Measurements from ENCODE around the gene ADAM19. TPM values are rescaled to one million over a fixed set of nuclear protein-coding genes. Genes with fewer than 3 reads are reported as not detected.

The ADAM19 gene
- total RNA-seq, 2 experiments from 2014 or later: 24.2 to 103 TPM

GRCh38 chr5:157546456-157547100 lies 29.0 kb downstream of the ADAM19 start:
- Histone ChIP-seq H3K79me2 (ENCODE audit: insufficient read depth, low read depth, low read length) (no peaks in the 10 kb centered on the region), H3K4me1 (ENCODE audit: insufficient read depth, low read length, poor library complexity, severe bottlenecking) (peaks cover 25% of the 10 kb centered on the region), H3K36me3 (ENCODE audit: insufficient read depth, low read length) (peaks cover 24% of the 10 kb centered on the region), H3K4me3 (ENCODE audit: low read depth, low read length, poor library complexity, severe bottlenecking) (no peak overlapping the region), H4K20me1 (ENCODE audit: insufficient read depth, low read length) (no peaks in the 10 kb centered on the region), H3K4me2 (ENCODE audit: low read length) (no peak overlapping the region), H3K27ac (ENCODE audit: low read depth, low read length, poor library complexity, severe bottlenecking) (no peak overlapping the region), H3K9me2 (ENCODE audit: insufficient read depth, low read length) (no peaks in the 10 kb centered on the region), H3K9me3 (ENCODE audit: low read length) (no peaks in the 10 kb centered on the region), H2AFZ (ENCODE audit: low read length) (no peak overlapping the region)
- CTCF ChIA-PET (ENCODE audit: unreplicated experiment): interaction anchor here (1.6 kb wide), 1 partner anchor 11 kb away, joined by 5 read pairs; no protein-coding TSS in a partner anchor
- POLR2A ChIA-PET: interaction anchor here (0.6 to 1.7 kb wide), 3 partner anchors 12 to 47 kb away, joined by 3 to 5 read pairs (median 4); no protein-coding TSS in a partner anchor
- no peak for DNase-seq (ENCODE audit: low spot score)
- BruUV-seq (replicated peaks): no TSS peak
- TF ChIP-seq EZH2phosphoT487 (IDR thresholded peaks at IDR 0.05; ENCODE audit: borderline replicate concordance, low read depth, low read length) (no peak), CTCF (conservative IDR thresholded peaks at IDR 0.05; ENCODE audit: low read length) (no peak)
- intact Hi-C loops (cut with micrococcal nuclease; ENCODE audit: unreplicated experiment): no loop called here

DNA sequence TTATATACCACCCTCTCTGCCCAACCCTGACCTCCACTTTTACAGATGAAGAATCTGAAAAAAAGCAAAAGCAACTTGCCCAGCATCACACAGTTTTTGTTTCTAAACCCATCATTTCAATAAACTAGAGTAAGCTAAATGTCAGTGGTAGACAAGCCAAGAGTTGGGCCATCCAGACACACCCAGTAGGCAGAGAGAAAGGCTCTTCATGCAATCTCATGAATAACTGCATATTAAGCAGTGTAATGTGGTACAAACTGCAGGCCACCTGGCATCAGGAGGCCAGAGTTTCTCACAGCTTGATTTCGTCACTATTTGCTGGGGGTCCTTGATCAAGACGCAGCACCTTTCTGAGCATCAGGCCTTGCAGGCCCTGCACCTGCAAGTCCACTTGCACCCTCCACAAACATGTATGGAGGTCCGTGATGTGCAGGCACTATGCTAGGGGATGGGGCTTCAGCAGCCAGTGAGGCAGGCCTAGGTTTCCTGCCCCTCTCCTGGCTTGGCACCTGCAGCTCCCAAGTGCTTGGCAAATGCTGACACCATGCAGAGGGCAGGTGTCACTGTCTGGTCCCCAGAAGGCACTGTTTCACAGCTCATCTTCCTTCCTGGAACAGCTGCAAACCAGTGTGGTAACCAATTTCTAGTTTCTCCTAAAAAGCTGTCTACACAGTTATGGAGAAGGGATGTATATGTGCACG lies 29.8 kb downstream of the ADAM19 start:
- no TSS peak for BruUV-seq (replicated peaks)
- H2AFZ ChIP-seq (ENCODE audit: low read length): no peak overlapping the region
- no peaks in the 10 kb centered on the region for H3K9me3 ChIP-seq (ENCODE audit: low read length)
- no peaks in the 10 kb centered on the region for H4K20me1 ChIP-seq (ENCODE audit: insufficient read depth, low read length)
- peaks cover 7% of the 10 kb centered on the region; the same call in 1 of the 2 replicates for H3K79me2 ChIP-seq (ENCODE audit: insufficient read depth, low read depth, low read length)
- peaks cover 32% of the 10 kb centered on the region for H3K4me1 ChIP-seq (ENCODE audit: insufficient read depth, low read length, poor library complexity, severe bottlenecking)
- peak; percentile 20 for DNase-seq (ENCODE audit: low spot score)
- ChIA-PET POLR2A (interaction anchor here (0.8 to 1.7 kb wide), 2 partner anchors 13 to 37 kb away, joined by 3 to 4 read pairs; no protein-coding TSS in a partner anchor), CTCF (ENCODE audit: unreplicated experiment) (interaction anchor here (1.6 kb wide), 1 partner anchor 12 kb away, joined by 5 read pairs; no protein-coding TSS in a partner anchor)
- H3K4me3 ChIP-seq (ENCODE audit: low read depth, low read length, poor library complexity, severe bottlenecking): no peak overlapping the region
- peaks cover 16% of the 10 kb centered on the region for H3K36me3 ChIP-seq (ENCODE audit: insufficient read depth, low read length)
- no peak overlapping the region for H3K27ac ChIP-seq (ENCODE audit: low read depth, low read length, poor library complexity, severe bottlenecking)
- no peak overlapping the region for H3K4me2 ChIP-seq (ENCODE audit: low read length)
- intact Hi-C loops (cut with micrococcal nuclease; ENCODE audit: unreplicated experiment): no loop called here
- H3K9me2 ChIP-seq (ENCODE audit: insufficient read depth, low read length): no peaks in the 10 kb centered on the region
- no peak for TF ChIP-seq CTCF (conservative IDR thresholded peaks at IDR 0.05; ENCODE audit: low read length)
- no peak for TF ChIP-seq EZH2phosphoT487 (IDR thresholded peaks at IDR 0.05; ENCODE audit: borderline replicate concordance, low read depth, low read length)

DNA sequence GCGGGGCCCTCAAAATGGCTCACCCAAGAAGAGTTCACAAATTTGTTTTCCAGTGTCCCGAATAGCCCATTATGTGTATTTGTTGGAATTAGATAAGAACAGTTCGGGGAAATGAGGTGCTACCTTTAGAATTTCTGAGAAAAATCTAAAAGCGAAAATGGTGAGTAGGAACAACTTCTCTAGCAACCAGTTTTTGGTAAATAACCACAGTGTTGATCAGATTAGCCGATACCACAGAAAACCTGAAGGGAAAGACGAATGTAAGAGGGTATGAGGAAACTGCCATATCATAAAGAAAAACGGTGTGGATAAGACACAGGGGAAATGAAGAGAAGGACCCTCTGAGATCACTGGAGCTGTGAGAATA lies 31.0 kb downstream of the ADAM19 start:
- Histone ChIP-seq H3K79me2 (ENCODE audit: insufficient read depth, low read depth, low read length) (peaks cover 16% of the 10 kb centered on the region; the same call in 1 of the 2 replicates), H4K20me1 (ENCODE audit: insufficient read depth, low read length) (no peaks in the 10 kb centered on the region), H3K4me2 (ENCODE audit: low read length) (no peak overlapping the region), H3K4me1 (ENCODE audit: insufficient read depth, low read length, poor library complexity, severe bottlenecking) (peaks cover 44% of the 10 kb centered on the region), H2AFZ (ENCODE audit: low read length) (no peak overlapping the region), H3K36me3 (ENCODE audit: insufficient read depth, low read length) (peaks cover 7% of the 10 kb centered on the region; the same call in 1 of the 2 replicates), H3K4me3 (ENCODE audit: low read depth, low read length, poor library complexity, severe bottlenecking) (no peak overlapping the region), H3K9me2 (ENCODE audit: insufficient read depth, low read length) (no peaks in the 10 kb centered on the region), H3K27ac (ENCODE audit: low read depth, low read length, poor library complexity, severe bottlenecking) (no peak overlapping the region), H3K9me3 (ENCODE audit: low read length) (no peaks in the 10 kb centered on the region)
- ChIA-PET POLR2A (no interaction called here), CTCF (ENCODE audit: unreplicated experiment) (no interaction called here)
- intact Hi-C loops (cut with micrococcal nuclease; ENCODE audit: unreplicated experiment): no loop called here
- no peak for DNase-seq (ENCODE audit: low spot score)
- no TSS peak for BruUV-seq (replicated peaks)
- no peak for TF ChIP-seq CTCF (conservative IDR thresholded peaks at IDR 0.05; ENCODE audit: low read length)
- TF ChIP-seq EZH2phosphoT487 (IDR thresholded peaks at IDR 0.05; ENCODE audit: borderline replicate concordance, low read depth, low read length): no peak
